AG10803 (cell line): Measurements from ENCODE around the gene TRPV4.

Experiments used
- DNase-seq: peaks from one replicate; pipeline ENCODE4 v3.0.0; 2010; ENCODE audit warnings: low read depth
- H3K4me3 ChIP-seq: 2 replicates; pipeline ENCODE4 v1.5.1; 2011; ENCODE audit warnings: mild to moderate bottlenecking, low read length, control low read depth
- CTCF ChIP-seq: conservative IDR thresholded peaks from 2 replicates; pipeline ENCODE4 v1.5.1; 2011; ENCODE audit warnings: mild to moderate bottlenecking, low read length, control low read depth, inconsistent platforms

TRPV4 gene

GRCh38 chr12:109833307-109834189 is at the start of gene TRPV4:
Gene TRPV4, minus strand, starts transcription at chr12:109833398. Its CDS starts 18,602 bp downstream, at chr12:109814796.
- H3K4me3 ChIP-seq, result peak within 1 kb of the TSS; percentile 65
- TF ChIP-seq CTCF, result no peak
- peak; percentile 31 for DNase-seq

GRCh38 chr12:109881752-109882151 is 48.6 kb upstream of the TRPV4 start:
- H3K4me3 ChIP-seq, result no peak overlapping the region
- DNase-seq, result no peak
- TF ChIP-seq CTCF, result no peak

- peak overlapping the region; percentile 69 for H3K4me3 ChIP-seq
- no peak for DNase-seq
- TF ChIP-seq CTCF, result no peak
Observed at GRCh38 chr12:109880938-109881337, 47.7 kb upstream of the TRPV4 start.

- DNase-seq, result peak; percentile 73
- no peak for TF ChIP-seq CTCF
- peak within 1 kb of the TSS; percentile 91 for H3K4me3 ChIP-seq
Observed at GRCh38 chr12:109880043-109880931, 47.1 kb upstream of the TRPV4 start, which contains the start of gene GLTP. Gene GLTP, minus strand, starts transcription at chr12:109880541. Its CDS starts 167 bp downstream, at chr12:109880374.

GRCh38 chr12:109879351-109880042 is 46.3 kb upstream of the TRPV4 start:
- peak; percentile 34 for DNase-seq
- TF ChIP-seq CTCF, result no peak
- H3K4me3 ChIP-seq, result peak overlapping the region; percentile 91

- H3K4me3 ChIP-seq, result peak overlapping the region; percentile 91
- no peak for TF ChIP-seq CTCF
- DNase-seq, result no peak
Observed at GRCh38 chr12:109878749-109879148, 45.6 kb upstream of the TRPV4 start.
